ELR (cell line): Measurements from ENCODE around the gene TOM1L2.

Source experiments
- DNase-seq: peaks from one replicate; pipeline ENCODE4 v3.0.0-alpha.2; 2015; ENCODE audit warnings: low read depth

Gene TOM1L2

GRCh38 chr17:17833658-17834357 is 138.4 kb downstream of the TOM1L2 start:
- DNase-seq: no peak

- DNase-seq: no peak
Measured at GRCh38 chr17:17832032-17832363, 140.2 kb downstream of the TOM1L2 start.

- no peak for DNase-seq
Measured at GRCh38 chr17:17831208-17832031, 140.8 kb downstream of the TOM1L2 start.

GRCh38 chr17:17830740-17831207 is 141.4 kb downstream of the TOM1L2 start:
- no peak for DNase-seq

GRCh38 chr17:17830269-17830567 is 142.0 kb downstream of the TOM1L2 start:
- no peak for DNase-seq

GRCh38 chr17:17827826-17828621 is 144.2 kb downstream of the TOM1L2 start:
- DNase-seq: no peak

GRCh38 chr17:17826942-17827785 is 145.0 kb downstream of the TOM1L2 start:
- no peak for DNase-seq

GRCh38 chr17:17826342-17826713 is 145.9 kb downstream of the TOM1L2 start:
- no peak for DNase-seq

GRCh38 chr17:17824783-17825614 is 147.2 kb downstream of the TOM1L2 start:
- no peak for DNase-seq

- no peak for DNase-seq
Measured at GRCh38 chr17:17824119-17824782, 147.9 kb downstream of the TOM1L2 start.

- peak; percentile 83 for DNase-seq
Measured at GRCh38 chr17:17823433-17824118, 148.6 kb downstream of the TOM1L2 start.

GRCh38 chr17:17822616-17823015 is 149.6 kb downstream of the TOM1L2 start:
- no peak for DNase-seq

- DNase-seq: peak; percentile 32
Measured at GRCh38 chr17:17822189-17822588, 150.0 kb downstream of the TOM1L2 start.

- DNase-seq: no peak
Measured at GRCh38 chr17:17820463-17821158, 151.6 kb downstream of the TOM1L2 start.

- no peak for DNase-seq
Measured at GRCh38 chr17:17820046-17820445, 152.2 kb downstream of the TOM1L2 start.

- peak; percentile 93 for DNase-seq
Measured at GRCh38 chr17:17819561-17819995, 152.6 kb downstream of the TOM1L2 start.

GRCh38 chr17:17819111-17819510 is 153.1 kb downstream of the TOM1L2 start:
- no peak for DNase-seq

GRCh38 chr17:17818088-17818526 is 154.1 kb downstream of the TOM1L2 start:
- peak; percentile 57 for DNase-seq

GRCh38 chr17:17817552-17817947 is 154.7 kb downstream of the TOM1L2 start:
- DNase-seq: no peak
